22Rv1 (cell line): ENCODE results near the gene PHOSPHO2.

Experiments used
- CTCF ChIP-seq: fragments of 450-650 bp; IDR thresholded peaks from 2 replicates; pipeline ENCODE4 v1.5.1; 2017; ENCODE audit warnings: mild to moderate bottlenecking
- ZFX ChIP-seq: fragments of 450-650 bp; IDR thresholded peaks from 2 replicates; pipeline ENCODE4 v1.6.1; 2017; ENCODE audit warnings: antibody characterized with exemption, borderline replicate concordance

- no peak for TF ChIP-seq CTCF
- TF ChIP-seq ZFX: no peak
Measured at GRCh38 chr2:169662744-169663143, 31.5 kb upstream of the PHOSPHO2 start.
